A549 (cell line): ENCODE data around the gene FGD2. TPM values are rescaled to one million over a fixed set of nuclear protein-coding genes. Genes with fewer than 3 reads are reported as not detected.
A peak's percentile ranks its signal among the peaks of the same experiment; 100 is the strongest.

Source experiments
- ATAC-seq, 2 experiments: fragments of 200-7000 bp in 1 of 2; fragments of >200 bp in 1 of 2; cut with Nextera tagmentation in 1 of 2; cut with Tn5 transposase in 1 of 2; 3 replicates each; pipeline versions ENCODE4 v1.8.0 to v1.9.1; 2018 to 2020; ENCODE audit warnings: mild to moderate bottlenecking in 1 of 2, moderate library complexity in 1 of 2
- CTCF ChIA-PET: fragments of 300-600 bp; sonication (Branson Sonifier 250); formaldehyde crosslinking; extraction: SDS; loops from one replicate; lab custom pipeline; 2021; ENCODE audit warnings: antibody characterized with exemption, inconsistent platforms; lab: Yijun Ruan, JAX
- POLR2A ChIA-PET: fragments of 350-600 bp; formaldehyde crosslinking; extraction: SDS; loops from one replicate; lab custom pipeline; 2021; ENCODE audit warnings: antibody characterized with exemption, inconsistent platforms; lab: Yijun Ruan, JAX
- DNase-seq, 2 experiments: peaks; one replicate each; pipeline versions ENCODE4 v3.0.0 to v3.0.0-alpha.2; 2011 to 2016; ENCODE audit warnings: low read depth in 1 of 2, low spot score in 1 of 2
- FAIRE-seq: peaks from 2 replicates; lab custom pipeline; 2011; peaks lifted over from hg19 to GRCh38; lab: Jason Lieb, UNC
- H3K27ac ChIP-seq, 2 experiments: fragments of >200 bp; sonication (Bioruptor Twin); formaldehyde crosslinking; 3 replicates each; pipeline ENCODE4 v1.5.1; 2016 to 2017
- H3K4me1 ChIP-seq: fragments of >200 bp; sonication (Bioruptor Twin); formaldehyde crosslinking; 3 replicates; pipeline ENCODE4 v1.6.1; 2016
- H3K4me2 ChIP-seq: fragments of >200 bp; sonication (Bioruptor Twin); formaldehyde crosslinking; 3 replicates; pipeline ENCODE4 v1.6.1; 2016
- H3K4me3 ChIP-seq: fragments of >200 bp; sonication (Bioruptor Twin); formaldehyde crosslinking; 3 replicates; pipeline ENCODE4 v1.5.1; 2016
- H3K9me3 ChIP-seq: fragments of >200 bp; sonication (Bioruptor Twin); formaldehyde crosslinking; 3 replicates; pipeline ENCODE4 v1.6.1; 2016
- ATOH8 ChIP-seq: fragments of 250-450 bp; sonication (Bioruptor Pico); IDR thresholded peaks from 2 replicates; pipeline ENCODE4 v1.5.0; 2020; ENCODE audit warnings: low read depth, mild to moderate bottlenecking, moderate library complexity
- CBX2 ChIP-seq: fragments of 200-600 bp; sonication (generic); IDR thresholded peaks from 2 replicates; pipeline ENCODE4 v1.6.1; 2016; ENCODE audit warnings: low read depth, mild to moderate bottlenecking, borderline replicate concordance
- CHD4 ChIP-seq: fragments of 200-600 bp; sonication (generic); IDR thresholded peaks from 2 replicates; pipeline ENCODE4 v1.6.1; 2016; ENCODE audit warnings: antibody characterized with exemption, mild to moderate bottlenecking, borderline replicate concordance
- FOSB ChIP-seq: fragments of 250-450 bp; sonication (Bioruptor Pico); IDR thresholded peaks from 2 replicates; pipeline ENCODE4 v1.5.0; 2020; ENCODE audit warnings: mild to moderate bottlenecking, moderate library complexity
- HDAC2 ChIP-seq: fragments of 200-600 bp; sonication (generic); IDR thresholded peaks from 2 replicates; pipeline ENCODE4 v1.6.1; 2016
- HOXB13 ChIP-seq: fragments of 250-450 bp; sonication (Bioruptor Pico); IDR thresholded peaks from 2 replicates; pipeline ENCODE4 v1.5.0; 2020; ENCODE audit warnings: low read depth, mild to moderate bottlenecking, moderate library complexity
- KDM5A ChIP-seq: fragments of 200-600 bp; sonication (generic); IDR thresholded peaks from 2 replicates; pipeline ENCODE4 v1.6.1; 2016; ENCODE audit warnings: antibody characterized with exemption, mild to moderate bottlenecking
- MYC ChIP-seq: IDR thresholded peaks from 2 replicates; pipeline ENCODE4 v1.6.1; 2012; ENCODE audit warnings: mild to moderate bottlenecking, inconsistent platforms, low read length, improper control_type of control experiment, borderline replicate concordance
- NR3C1 ChIP-seq: fragments of >200 bp; sonication (Bioruptor Twin); formaldehyde crosslinking; IDR thresholded peaks from 3 replicates; pipeline ENCODE4 v1.6.1; 2017
- POLR2A ChIP-seq: IDR thresholded peaks from 2 replicates; pipeline ENCODE4 v1.6.1; 2012; ENCODE audit warnings: mild to moderate bottlenecking, low read length
- RAD21 ChIP-seq, 2 experiments: fragments of >200 bp in 1 of 2; sonication (Bioruptor Twin) in 1 of 2; formaldehyde crosslinking in 1 of 2; IDR thresholded peaks in 1 of 2; conservative IDR thresholded peaks in 1 of 2; 2 replicates in 1 of 2; 3 replicates in 1 of 2; pipeline ENCODE4 v1.6.1; 2012 to 2018; ENCODE audit warnings: inconsistent platforms in 1 of 2
- RARB ChIP-seq: fragments of 250-450 bp; sonication (Bioruptor Pico); IDR thresholded peaks from 2 replicates; pipeline ENCODE4 v1.8.0; 2021; ENCODE audit warnings: mild to moderate bottlenecking, moderate library complexity
- RCOR1 ChIP-seq: fragments of 150-350 bp; IDR thresholded peaks from 2 replicates; pipeline ENCODE4 v1.6.1; 2014; ENCODE audit warnings: antibody characterized with exemption, low read length, low read depth
- REST ChIP-seq: fragments of 200-600 bp; sonication (generic); IDR thresholded peaks from 2 replicates; pipeline ENCODE4 v1.6.1; 2016; ENCODE audit warnings: antibody characterized with exemption, mild to moderate bottlenecking, moderate library complexity
- SMC3 ChIP-seq: fragments of >200 bp; sonication (Bioruptor Twin); formaldehyde crosslinking; IDR thresholded peaks from 3 replicates; pipeline ENCODE4 v1.6.1; 2018; ENCODE audit warnings: inconsistent platforms
- ZC3H11A ChIP-seq: fragments of 450-650 bp; IDR thresholded peaks from 2 replicates; pipeline ENCODE4 v1.6.1; 2014; ENCODE audit warnings: antibody characterized with exemption, mild to moderate bottlenecking
- ZSCAN20 ChIP-seq: fragments of 250-450 bp; sonication (Bioruptor Pico); IDR thresholded peaks from 2 replicates; pipeline ENCODE4 v1.8.0; 2022; ENCODE audit warnings: mild to moderate bottlenecking, moderate library complexity
- WGBS: methylation state at CpG from one replicate; pipeline ENCODE4 v1.1.6; 2017; ENCODE audit errors: missing lambda C conversion rate; 5-methylcytosine and 5-hydroxymethylcytosine counted together
- polyA plus RNA-seq, 4 experiments: library from polyadenylated mRNA; depleted of rRNA in 3 of 4; stranded (reverse); fragments of >200 nt; fragmentation: RNase III in 1 of 4; extraction: RNeasy Plus Mini Kit Qiagen cat#74134 plus additional on column Dnase treatment in 1 of 4; gene quantifications; 2 replicates in 3 of 4; 3 replicates in 1 of 4; pipeline ENCODE4 v1.2.3, GENCODE V29; 2011 to 2017
- TF ChIP-seq, protein P1 (sequence below): fragments of >200 bp; sonication (Bioruptor Twin); formaldehyde crosslinking; IDR thresholded peaks from 3 replicates; pipeline ENCODE4 v1.5.1; 2016
- TF ChIP-seq, protein P2 (sequence below): fragments of 150-350 bp; IDR thresholded peaks from 2 replicates; pipeline ENCODE4 v1.6.1; 2014; ENCODE audit warnings: low read depth, mild to moderate bottlenecking, low read length

The FGD2 gene
- polyA plus RNA-seq, 2 of the 4 experiments (the other 2 are of a cell fraction), result not detected

- Histone ChIP-seq H3K4me2 (peak overlapping the region; percentile 47), H3K4me1 (peaks cover 24% of the 10 kb centered on the region), H3K4me3 (no peak overlapping the region)
- peak; percentile 93 to 97 for ATAC-seq
- ChIA-PET CTCF (interaction anchor here (0.5 to 20.1 kb wide), 84 partner anchors 9 to 1671 kb away, joined by 3 to 546 read pairs (median 4); partner anchors contain the start of genes C6orf89, FGD2, MTCH1 and PI16), POLR2A (interaction anchor here (1.1 to 1.7 kb wide), 5 partner anchors 32 to 192 kb away, joined by 3 to 8 read pairs (median 4); partner anchors contain the start of genes C6orf89, MTCH1 and PPIL1)
- WGBS, result 0% methylated on average over 8 of the region's 8 CpGs
- peak; percentile 72 to 80 for DNase-seq
- FAIRE-seq, result no peak
- peak; percentile 75 to 85 for TF ChIP-seq RAD21 (conservative IDR thresholded peaks at IDR 0.05 in 1 of 2, IDR thresholded peaks at IDR 0.05 in 1 of 2)
- peak; percentile 77 for TF ChIP-seq SMC3
- TF ChIP-seq, protein P1, sequence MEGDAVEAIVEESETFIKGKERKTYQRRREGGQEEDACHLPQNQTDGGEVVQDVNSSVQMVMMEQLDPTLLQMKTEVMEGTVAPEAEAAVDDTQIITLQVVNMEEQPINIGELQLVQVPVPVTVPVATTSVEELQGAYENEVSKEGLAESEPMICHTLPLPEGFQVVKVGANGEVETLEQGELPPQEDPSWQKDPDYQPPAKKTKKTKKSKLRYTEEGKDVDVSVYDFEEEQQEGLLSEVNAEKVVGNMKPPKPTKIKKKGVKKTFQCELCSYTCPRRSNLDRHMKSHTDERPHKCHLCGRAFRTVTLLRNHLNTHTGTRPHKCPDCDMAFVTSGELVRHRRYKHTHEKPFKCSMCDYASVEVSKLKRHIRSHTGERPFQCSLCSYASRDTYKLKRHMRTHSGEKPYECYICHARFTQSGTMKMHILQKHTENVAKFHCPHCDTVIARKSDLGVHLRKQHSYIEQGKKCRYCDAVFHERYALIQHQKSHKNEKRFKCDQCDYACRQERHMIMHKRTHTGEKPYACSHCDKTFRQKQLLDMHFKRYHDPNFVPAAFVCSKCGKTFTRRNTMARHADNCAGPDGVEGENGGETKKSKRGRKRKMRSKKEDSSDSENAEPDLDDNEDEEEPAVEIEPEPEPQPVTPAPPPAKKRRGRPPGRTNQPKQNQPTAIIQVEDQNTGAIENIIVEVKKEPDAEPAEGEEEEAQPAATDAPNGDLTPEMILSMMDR, result peak; percentile 91
- TF ChIP-seq NR3C1, result no peak
- no peak for TF ChIP-seq CBX2
- no peak for TF ChIP-seq MYC
- no peak; the same call in 1 of the 2 replicates for TF ChIP-seq KDM5A
- TF ChIP-seq, all 56 proteins: peak for 3
- no peaks in the 10 kb centered on the region for H3K9me3 ChIP-seq
- H3K27ac ChIP-seq, result peak overlapping the region; percentile 48 to 76; a peak in 4 of 6 replicates
Measured at GRCh38 chr6:37018198-37019064, 13.0 kb downstream of the FGD2 start.

DNA sequence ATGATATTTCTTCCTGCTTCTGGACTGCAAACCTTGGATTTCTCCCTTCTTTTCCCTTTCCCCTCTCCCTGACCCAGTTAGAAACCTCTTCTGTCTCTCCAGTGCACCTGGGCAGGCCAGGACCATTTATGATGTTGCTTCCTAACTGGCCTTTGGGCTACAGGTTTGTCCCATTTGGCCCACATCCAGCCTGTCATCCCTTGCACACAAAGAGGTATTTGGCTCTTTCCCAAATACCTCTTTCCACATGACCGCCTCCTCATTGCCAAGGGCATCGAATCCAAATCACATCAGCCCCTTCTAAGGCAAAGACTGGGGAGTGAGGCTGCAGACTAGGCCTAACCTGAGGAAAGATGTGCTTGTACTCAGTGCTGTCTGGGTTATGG, 13.6 kb downstream of the FGD2 start:
- FAIRE-seq, result no peak

DNA sequence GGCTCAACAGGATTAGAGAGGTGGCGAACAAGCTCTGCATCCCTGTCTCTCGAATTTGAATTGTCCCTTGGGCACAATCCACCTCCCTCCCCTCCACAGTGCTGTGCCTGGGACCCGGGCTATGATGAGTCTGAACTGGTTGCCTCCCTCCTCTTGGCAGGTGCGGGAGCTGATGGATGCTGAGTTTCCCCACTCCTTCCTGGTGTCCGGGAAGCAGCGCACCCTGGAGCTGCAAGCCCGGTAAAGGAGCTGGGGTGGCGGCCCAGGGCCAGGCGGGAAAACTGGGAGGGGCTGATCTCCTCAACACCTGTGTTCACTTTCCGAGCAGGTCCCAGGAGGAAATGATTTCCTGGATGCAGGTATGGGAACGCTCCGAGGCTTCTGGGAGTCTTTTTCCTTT, 14.9 kb downstream of the FGD2 start:
- DNase-seq, result no peak
- H3K4me3 ChIP-seq, result no peak overlapping the region
- CTCF ChIA-PET, result interaction anchor here (0.6 to 20.1 kb wide), 17 partner anchors 10 to 253 kb away, joined by 3 to 546 read pairs (median 16); partner anchors contain the start of genes C6orf89 and PIM1
- TF ChIP-seq CHD4 (no peak), CBX2 (no peak), HDAC2 (no peak), FOSB (CRISPR knock-in tag) (no peak), ZSCAN20 (no peak), ATOH8 (no peak), REST (no peak), MYC (no peak), HOXB13 (CRISPR knock-in tag) (no peak), ZC3H11A (no peak)
- TF ChIP-seq, protein P2, sequence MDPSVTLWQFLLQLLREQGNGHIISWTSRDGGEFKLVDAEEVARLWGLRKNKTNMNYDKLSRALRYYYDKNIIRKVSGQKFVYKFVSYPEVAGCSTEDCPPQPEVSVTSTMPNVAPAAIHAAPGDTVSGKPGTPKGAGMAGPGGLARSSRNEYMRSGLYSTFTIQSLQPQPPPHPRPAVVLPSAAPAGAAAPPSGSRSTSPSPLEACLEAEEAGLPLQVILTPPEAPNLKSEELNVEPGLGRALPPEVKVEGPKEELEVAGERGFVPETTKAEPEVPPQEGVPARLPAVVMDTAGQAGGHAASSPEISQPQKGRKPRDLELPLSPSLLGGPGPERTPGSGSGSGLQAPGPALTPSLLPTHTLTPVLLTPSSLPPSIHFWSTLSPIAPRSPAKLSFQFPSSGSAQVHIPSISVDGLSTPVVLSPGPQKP, result no peak
- no peak overlapping the region for H3K4me2 ChIP-seq
- no peak for FAIRE-seq
- no peaks in the 10 kb centered on the region for H3K9me3 ChIP-seq
- H3K27ac ChIP-seq, result no peak overlapping the region
- no peak for ATAC-seq
- whole genome bisulfite sequencing, result 67% methylated on average over 10 of the region's 12 CpGs
- POLR2A ChIA-PET, result no interaction called here
- H3K4me1 ChIP-seq, result peaks cover 43% of the 10 kb centered on the region

More for the DNA sequence above, 13.6 kb downstream of the FGD2 start:
- DNase-seq, result no peak
- TF ChIP-seq ZSCAN20, result no peak
- TF ChIP-seq POLR2A, result no peak
- TF ChIP-seq RCOR1, result no peak
- no peak for TF ChIP-seq KDM5A
- TF ChIP-seq RARB, result no peak
- TF ChIP-seq, all 56 proteins: peak for 0
- no peaks in the 10 kb centered on the region for H3K9me3 ChIP-seq
- peak overlapping the region in 1 of 2 experiments; percentile 76; a peak in 3 of 6 replicates for H3K27ac ChIP-seq
- H3K4me2 ChIP-seq, result peak overlapping the region; percentile 26
- H3K4me3 ChIP-seq, result no peak overlapping the region
- no peak for ATAC-seq
- ChIA-PET POLR2A (no interaction called here), CTCF (interaction anchor here (0.6 to 20.1 kb wide), 31 partner anchors 9 to 297 kb away, joined by 3 to 546 read pairs (median 8); partner anchors contain the start of genes C6orf89, FGD2, MTCH1 and PIM1)
- peaks cover 30% of the 10 kb centered on the region for H3K4me1 ChIP-seq
- 10% methylated on average over 2 of the region's 2 CpGs for WGBS
